ENCODE measurements around the gene WDFY4.

- TF ChIP-seq POLR2A (IDR thresholded peaks at IDR 0.05; ENCODE audit: low read depth, low read length) (no peak), CTCF (conservative IDR thresholded peaks at IDR 0.05; ENCODE audit: low read depth, low read length) (no peak), RCOR1 (IDR thresholded peaks at IDR 0.05; ENCODE audit: insufficient replicate concordance, low read length) (no peak), MAFK (IDR thresholded peaks at IDR 0.05; ENCODE audit: low read depth, low read length) (no peak), MAZ (IDR thresholded peaks at IDR 0.05; ENCODE audit: borderline replicate concordance, low read depth, low read length) (no peak), SMC3 (IDR thresholded peaks at IDR 0.05; ENCODE audit: low read depth, low read length) (no peak), MXI1 (IDR thresholded peaks at IDR 0.05; ENCODE audit: borderline replicate concordance, low read depth, low read length) (no peak), RAD21 (IDR thresholded peaks at IDR 0.05; ENCODE audit: low read length) (no peak), ELK1 (IDR thresholded peaks at IDR 0.05; ENCODE audit: borderline replicate concordance, low read depth, low read length) (no peak), BHLHE40 (IDR thresholded peaks at IDR 0.05; ENCODE audit: low read depth, low read length) (no peak), CEBPB (IDR thresholded peaks at IDR 0.05; ENCODE audit: low read depth, low read length) (no peak)
Measured at GRCh38 chr10:48897441-48897790, 212.7 kb downstream of the WDFY4 start.

All from IMR-90 (cell line).